Esophagus squamous epithelium (tissue), 5 donors: Measurements from ENCODE around the gene CACNB2. TPM values are rescaled to one million over a fixed set of nuclear protein-coding genes. Genes with fewer than 3 reads are reported as not detected.
"Not testable (repeated sequence)": the region's sequence is repeated elsewhere in the genome, so short reads cannot be mapped to it uniquely, and the experiment has no call there.

Experiments
- DNase-seq: peaks from one replicate; lab custom pipeline; 2025; lab: John Stamatoyannopoulos, UW
- H3K27ac ChIP-seq, 4 donors: fragments of 200-600 bp; sonication (generic); one replicate each; pipeline ENCODE4 v1.5.1; 2016 to 2019; ENCODE audit warnings: mild to moderate bottlenecking in 1 of 4
- H3K27me3 ChIP-seq, 4 donors: fragments of 200-600 bp; sonication (generic); 1 replicate in 3 of 4; 2 replicates in 1 of 4; pipeline versions ENCODE4 v1.5.1 to v1.6.0; 2017 to 2021; ENCODE audit warnings: antibody characterized with exemption in 1 of 4
- H3K36me3 ChIP-seq, 3 donors: fragments of 200-600 bp; sonication (generic); one replicate each; pipeline ENCODE4 v1.5.1; 2016 to 2019
- H3K4me1 ChIP-seq, 3 donors: fragments of 200-600 bp; sonication (generic); one replicate each; pipeline ENCODE4 v1.5.1; 2017 to 2019
- H3K4me3 ChIP-seq, 4 donors: fragments of 200-600 bp; sonication (generic); 1 replicate in 3 of 4; 2 replicates in 1 of 4; pipeline ENCODE4 v1.5.1; 2016 to 2019; ENCODE audit warnings: mild to moderate bottlenecking in 2 of 4, moderate library complexity in 1 of 4
- H3K9me3 ChIP-seq, 3 donors: fragments of 200-600 bp; sonication (generic); one replicate each; pipeline ENCODE4 v1.5.1; 2016 to 2019
- POLR2A ChIP-seq, 4 donors: fragments of 450-650 bp; IDR thresholded peaks; one replicate each; pipeline ENCODE4 v1.6.1; 2017; ENCODE audit warnings: antibody characterized with exemption in 4 of 4, mild to moderate bottlenecking in 4 of 4, moderate library complexity in 3 of 4
- WGBS, 2 donors: methylation state at CpG; one replicate each; pipeline ENCODE4 v1.1.5; 2018; 5-methylcytosine and 5-hydroxymethylcytosine counted together
- intact Hi-C: fragments of 100-400 bp; cut with DNase I; formaldehyde crosslinking; loops from one replicate; pipeline ENCODE4 v1.15.0; 2022
- total RNA-seq, 4 donors: library from RNA; depleted of rRNA; stranded (reverse); fragments of >200 nt; gene quantifications; one replicate each; pipeline ENCODE4 v1.1.0, GENCODE V29; 2016
- TF ChIP-seq, protein P1 (sequence below), 6 experiments: fragments of 450-650 bp in 4 of 6; fragments of 200-600 bp in 2 of 6; sonication (generic) in 2 of 6; IDR thresholded peaks; one replicate each; pipeline ENCODE4 v1.5.1; 2016 to 2019; ENCODE audit warnings: antibody characterized with exemption in 6 of 6, mild to moderate bottlenecking in 4 of 6, moderate library complexity in 4 of 6
- donor health status: DM: yes; HTN: yes; CAD: no.

Gene CACNB2
- total RNA-seq, 4 donors from 2014 or later, result 0.91 to 37.0 (median 5.7) TPM

DNA sequence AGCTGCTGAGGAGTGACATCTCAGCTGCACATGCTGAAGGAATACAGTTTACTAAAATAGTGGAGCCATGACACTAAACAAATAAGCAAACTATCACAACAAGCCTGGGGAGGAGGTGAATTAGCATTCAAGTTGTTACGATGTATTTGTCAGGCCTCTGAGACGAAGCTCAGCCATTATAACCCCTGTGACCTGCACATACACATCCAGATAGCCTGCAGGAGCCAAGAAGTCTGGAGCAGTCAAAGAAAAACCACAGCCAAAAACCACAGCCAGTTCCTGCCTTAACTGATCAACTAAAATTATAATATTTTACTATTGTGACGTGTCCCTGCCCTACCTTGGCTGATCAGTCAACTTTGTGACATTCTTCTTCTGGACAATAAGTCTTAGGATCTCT is 442.6 kb downstream of the CACNB2 start:
- DNase-seq, result no peak
- no peaks in the 10 kb centered on the region for H3K27me3 ChIP-seq
- no peaks in the 10 kb centered on the region for H3K4me1 ChIP-seq
- TF ChIP-seq, protein P1, sequence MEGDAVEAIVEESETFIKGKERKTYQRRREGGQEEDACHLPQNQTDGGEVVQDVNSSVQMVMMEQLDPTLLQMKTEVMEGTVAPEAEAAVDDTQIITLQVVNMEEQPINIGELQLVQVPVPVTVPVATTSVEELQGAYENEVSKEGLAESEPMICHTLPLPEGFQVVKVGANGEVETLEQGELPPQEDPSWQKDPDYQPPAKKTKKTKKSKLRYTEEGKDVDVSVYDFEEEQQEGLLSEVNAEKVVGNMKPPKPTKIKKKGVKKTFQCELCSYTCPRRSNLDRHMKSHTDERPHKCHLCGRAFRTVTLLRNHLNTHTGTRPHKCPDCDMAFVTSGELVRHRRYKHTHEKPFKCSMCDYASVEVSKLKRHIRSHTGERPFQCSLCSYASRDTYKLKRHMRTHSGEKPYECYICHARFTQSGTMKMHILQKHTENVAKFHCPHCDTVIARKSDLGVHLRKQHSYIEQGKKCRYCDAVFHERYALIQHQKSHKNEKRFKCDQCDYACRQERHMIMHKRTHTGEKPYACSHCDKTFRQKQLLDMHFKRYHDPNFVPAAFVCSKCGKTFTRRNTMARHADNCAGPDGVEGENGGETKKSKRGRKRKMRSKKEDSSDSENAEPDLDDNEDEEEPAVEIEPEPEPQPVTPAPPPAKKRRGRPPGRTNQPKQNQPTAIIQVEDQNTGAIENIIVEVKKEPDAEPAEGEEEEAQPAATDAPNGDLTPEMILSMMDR (IDR thresholded peaks at IDR 0.05), result no peak
- TF ChIP-seq POLR2A (IDR thresholded peaks at IDR 0.05), result no peak
- peaks cover 0 to 79% (median 4%) of the 10 kb centered on the region in 3 donors for H3K36me3 ChIP-seq
- 44 to 72% methylated on average over 3 of the region's 3 CpGs for WGBS, 2 donors
- H3K27ac ChIP-seq, result no peak overlapping the region
- intact Hi-C loops, result no loop called here
- H3K9me3 ChIP-seq, result peaks cover 0 to 8% (median 0%) of the 10 kb centered on the region in 3 donors
- no peak overlapping the region for H3K4me3 ChIP-seq

- Histone ChIP-seq H3K27ac (no peak overlapping the region), H3K36me3 (peaks cover 0 to 77% (median 4%) of the 10 kb centered on the region in 3 donors), H3K4me1 (no peaks in the 10 kb centered on the region), H3K27me3 (no peaks in the 10 kb centered on the region), H3K9me3 (no peaks in the 10 kb centered on the region), H3K4me3 (no peak overlapping the region)
- DNase-seq, result no peak
- WGBS, 2 donors, result 86 to 88% methylated on average over 3 to 5 of the region's 5 CpGs
- intact Hi-C loops, result no loop called here
- TF ChIP-seq, protein P1 (IDR thresholded peaks at IDR 0.05), result peak in 2 of 6 experiments; percentile 10 to 22
- TF ChIP-seq POLR2A (IDR thresholded peaks at IDR 0.05), result no peak
These were observed 443.5 kb downstream of the CACNB2 start for GRCh38 chr10:18583575-18584270.

DNA sequence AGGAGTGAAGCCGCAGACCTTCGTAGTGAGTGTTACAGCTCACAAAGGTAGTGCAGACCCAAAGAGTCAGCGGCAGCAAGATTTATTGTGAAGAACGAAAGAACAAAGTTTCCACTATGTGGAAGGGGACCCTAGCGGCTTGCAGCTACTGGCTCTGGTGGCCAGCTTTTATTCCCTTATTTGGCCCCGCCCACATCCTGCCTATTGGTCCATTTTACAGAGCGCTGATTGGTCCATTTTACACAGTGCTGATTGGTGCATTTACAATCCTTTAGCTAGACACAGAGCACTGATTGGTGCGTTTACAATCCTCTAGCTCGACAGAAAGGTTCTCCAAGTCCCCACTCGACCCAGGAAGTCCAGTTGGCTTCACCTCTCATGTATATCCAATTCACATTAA is 446.4 kb downstream of the CACNB2 start:
- H3K4me3 ChIP-seq, H3K4me1 ChIP-seq, H3K9me3 ChIP-seq, intact Hi-C loops, H3K27me3 ChIP-seq, DNase-seq, H3K27ac ChIP-seq: not testable (repeated sequence)
- 93 to 95% methylated on average over 8 to 9 of the region's 10 CpGs for WGBS, 2 donors
- peaks cover 0 to 48% (median 4%) of the 10 kb centered on the region in 3 donors for H3K36me3 ChIP-seq

- H3K27ac ChIP-seq, intact Hi-C loops, H3K4me3 ChIP-seq, H3K9me3 ChIP-seq, DNase-seq, H3K4me1 ChIP-seq, H3K27me3 ChIP-seq: not testable (repeated sequence)
- H3K36me3 ChIP-seq, result peaks cover 0 to 38% (median 2%) of the 10 kb centered on the region in 3 donors
- WGBS, 2 donors, result 100% methylated on average over 1 of the region's 1 CpG
These were observed 450.9 kb downstream of the CACNB2 start for GRCh38 chr10:18591141-18591540.

Other genes starting within 250 kb of the CACNB2 start
- gene SLC39A12, start 188.5 kb upstream of the CACNB2 start, total RNA-seq, result not detected